ENCODE data around the gene ZNF892.
A peak's percentile ranks its signal among the peaks of the same experiment; 100 is the strongest.
"Not testable (repeated sequence)": the region's sequence is repeated elsewhere in the genome, so short reads cannot be mapped to it uniquely, and the experiment has no call there.

The ZNF892 gene

DNA sequence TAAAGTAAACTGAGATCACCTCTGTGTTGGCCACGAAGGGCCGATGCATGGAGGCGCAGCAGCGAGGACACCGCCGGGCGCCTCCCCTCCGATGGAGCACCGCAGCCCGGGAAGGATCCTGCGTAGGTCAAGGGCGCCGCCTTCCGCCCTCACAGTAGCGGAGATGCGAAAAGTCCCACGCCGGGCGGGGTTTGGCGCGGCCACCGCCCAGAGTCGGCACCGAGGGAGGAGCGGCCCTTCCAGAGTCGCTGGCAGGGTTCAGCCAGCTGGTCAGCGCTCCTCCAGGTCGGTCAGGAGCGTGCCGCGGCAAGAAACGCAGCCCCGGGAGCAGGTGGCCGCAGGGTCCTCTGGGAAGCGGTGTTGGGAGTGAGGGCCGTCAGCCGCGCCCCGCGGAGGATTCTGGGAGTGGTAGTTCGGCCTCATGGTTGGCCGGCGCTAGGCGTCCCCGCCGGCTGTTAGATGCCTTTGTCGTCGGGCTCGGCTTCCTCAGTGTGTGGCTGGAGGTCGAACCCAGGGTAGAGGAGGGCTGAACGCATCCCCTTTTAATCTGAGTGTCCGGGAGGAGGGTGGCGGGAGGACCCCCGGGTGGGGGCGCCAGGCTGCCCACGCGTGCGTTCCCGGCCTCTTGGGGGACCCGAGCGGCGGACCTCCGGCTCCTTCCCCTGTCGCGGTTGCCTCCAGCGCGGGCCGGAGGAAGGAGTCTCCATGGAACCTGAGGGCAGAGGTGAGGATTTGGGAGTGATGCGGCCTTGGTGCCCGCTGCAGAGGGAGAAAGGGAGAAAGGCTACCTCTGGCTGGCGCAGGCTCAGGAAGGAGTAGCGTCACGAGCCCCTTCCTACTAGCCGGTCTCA lies at the start of gene ZNF892:
Gene ZNF892 (plus strand): TSS at position 411 of the 851 bp plus-strand sequence. CDS start 295 bp downstream, at position 706.
- peak; percentile 45 for DNase-seq

DNA sequence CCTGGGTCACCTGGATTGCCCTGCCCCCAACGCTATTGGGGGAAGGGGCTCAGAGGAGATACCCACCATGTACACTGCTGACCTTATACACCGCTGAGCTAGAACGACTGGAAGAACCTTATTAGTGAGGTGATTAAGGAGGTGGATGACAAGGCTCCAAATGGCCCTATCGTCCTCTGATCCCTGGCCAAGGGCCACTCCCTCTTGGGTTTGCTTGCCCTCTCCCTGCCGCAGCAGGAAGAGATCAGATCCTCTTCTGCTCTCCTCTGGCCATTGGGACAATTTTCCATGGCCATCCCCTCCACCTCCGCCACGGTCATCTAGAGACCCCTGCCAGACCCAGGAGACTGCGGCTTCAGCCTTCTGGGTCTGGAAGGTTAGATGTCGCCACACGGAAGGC lies 48.9 kb upstream of the ZNF892 start:
- DNase-seq = no peak

DNA sequence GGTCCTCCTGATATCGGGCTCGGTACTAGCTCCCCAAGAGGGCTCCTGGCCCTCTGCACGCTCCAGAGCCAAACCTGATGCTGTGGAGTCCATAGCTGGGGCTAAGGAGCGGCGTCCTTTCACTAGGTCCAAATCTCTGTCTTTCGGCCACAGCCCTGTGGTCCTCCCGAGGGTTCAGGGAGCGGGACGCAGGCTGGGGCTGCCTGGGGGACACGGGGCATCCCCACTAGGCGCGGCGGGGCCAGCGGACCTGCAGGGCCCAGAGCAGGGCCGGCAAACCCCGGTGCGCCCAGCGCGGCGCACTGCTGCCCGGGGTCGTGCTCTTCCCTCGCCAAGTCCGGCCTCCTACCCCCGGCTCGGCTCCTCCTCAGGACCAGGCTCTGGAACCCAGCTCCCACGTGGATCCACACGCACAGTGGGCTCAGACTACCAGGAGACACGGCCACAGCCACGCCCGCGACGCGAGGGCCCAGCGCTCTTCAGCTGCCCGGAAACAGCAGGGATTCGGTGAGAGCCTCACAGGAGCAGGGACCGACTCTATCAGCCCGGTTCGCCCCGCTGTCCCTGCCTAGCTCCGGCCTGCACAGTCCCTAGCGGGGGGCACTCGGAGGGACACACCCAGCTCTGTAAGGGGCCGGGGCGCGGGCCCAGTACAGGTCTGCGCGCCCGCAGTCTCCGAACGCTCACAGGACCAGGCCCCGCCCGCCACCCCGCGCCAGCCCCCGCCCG lies 48.3 kb upstream of the ZNF892 start:
- DNase-seq = no peak

DNA sequence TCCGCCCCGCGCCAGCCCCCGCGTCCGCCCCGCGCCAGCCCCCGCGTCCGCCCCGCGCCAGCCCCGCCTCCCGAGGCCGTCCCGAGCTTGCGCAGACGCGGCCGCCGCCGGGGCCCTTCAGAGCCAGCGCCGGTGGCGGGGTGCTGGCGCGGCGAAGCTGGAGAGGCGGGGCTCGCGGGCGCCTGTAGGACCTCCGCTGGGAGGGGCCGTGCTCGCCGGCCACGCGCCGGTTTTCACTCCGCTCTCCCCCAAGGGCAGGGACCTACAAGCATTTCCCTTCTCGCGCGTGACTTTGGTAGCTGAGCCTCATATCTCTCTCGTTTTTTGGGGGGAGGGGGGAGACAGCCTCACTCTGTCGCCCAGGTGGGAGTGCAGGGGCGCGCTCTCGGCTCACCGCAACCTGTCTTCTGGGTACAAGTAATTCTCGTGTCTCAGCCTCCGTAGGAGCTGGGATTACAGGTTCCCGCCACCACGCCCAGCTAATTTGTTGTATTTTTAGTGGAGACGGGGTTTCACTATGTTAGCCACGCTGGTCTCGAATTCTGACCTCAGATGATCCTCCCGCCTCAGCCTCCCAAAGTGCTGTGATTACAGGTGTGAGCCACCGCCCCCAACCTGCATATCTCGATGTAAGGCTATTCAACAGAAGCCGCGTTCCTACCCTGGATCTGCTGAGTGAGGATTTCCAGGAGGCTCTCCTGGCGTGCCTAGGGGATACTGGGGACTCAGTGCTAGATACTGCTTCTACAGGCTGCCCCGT lies 47.5 kb upstream of the ZNF892 start, which contains the start of gene ZNF514:
Gene ZNF514 (minus strand): TSS at position 159 of the 760 bp plus-strand sequence. CDS start 6,595 bp downstream, outside the sequence.
- peak; percentile 22 for DNase-seq

DNA sequence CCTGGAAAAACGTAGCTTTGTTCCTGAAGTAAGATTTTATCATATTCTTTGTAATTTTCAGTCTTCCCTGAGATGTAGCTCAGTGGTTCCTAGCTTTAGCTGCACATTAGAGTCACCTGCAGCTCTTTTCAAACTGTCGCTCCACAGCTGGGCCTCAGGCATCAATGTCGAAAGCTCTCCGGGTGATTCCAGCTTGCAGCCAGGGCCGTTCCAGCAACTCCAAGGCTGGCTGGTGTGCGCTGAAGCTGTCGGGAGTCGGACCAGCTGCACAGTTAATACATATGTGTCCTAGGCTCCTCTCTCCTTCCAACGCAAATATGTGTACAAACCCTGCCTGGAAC lies 42.3 kb upstream of the ZNF892 start:
- no peak for DNase-seq

DNA sequence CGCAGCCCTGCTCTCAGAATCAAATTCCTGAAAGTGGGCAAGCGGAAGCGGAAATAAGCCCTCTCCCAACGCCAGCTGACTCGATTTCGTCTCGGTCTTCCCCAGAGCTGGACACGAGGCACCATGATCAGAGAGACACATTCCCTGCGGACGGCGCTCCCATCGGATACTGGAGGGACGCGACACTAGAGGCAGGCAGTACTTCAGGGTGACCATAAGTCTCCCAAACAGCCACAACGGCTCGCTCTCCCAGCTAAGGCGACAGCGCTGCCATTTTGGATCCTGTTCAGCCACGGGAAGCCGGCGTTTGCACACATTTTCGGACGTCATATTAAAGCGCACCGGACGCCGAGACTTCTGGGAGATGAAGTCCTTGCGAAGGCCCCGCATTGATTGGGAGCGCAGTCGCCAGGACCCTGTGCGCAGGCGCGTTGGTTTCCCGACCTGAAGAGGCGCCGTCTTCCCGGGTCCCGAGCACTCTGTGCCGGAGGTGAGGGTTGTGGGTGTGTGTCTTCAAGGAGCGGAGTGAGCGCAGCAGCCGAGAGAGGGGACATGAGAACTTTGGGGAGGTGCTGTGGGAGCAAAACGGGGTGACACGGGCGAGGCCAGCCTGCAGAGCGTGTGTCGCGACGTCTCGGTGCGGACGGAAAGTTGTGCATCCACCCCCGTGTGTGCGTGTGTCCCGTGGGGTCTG lies 41.8 kb upstream of the ZNF892 start, which contains the start of gene ZNF2:
Gene ZNF2 (plus strand): TSS at position 439 of the 694 bp plus-strand sequence. CDS start 10,418 bp downstream, outside the sequence.
- peak; percentile 97 for DNase-seq

DNA sequence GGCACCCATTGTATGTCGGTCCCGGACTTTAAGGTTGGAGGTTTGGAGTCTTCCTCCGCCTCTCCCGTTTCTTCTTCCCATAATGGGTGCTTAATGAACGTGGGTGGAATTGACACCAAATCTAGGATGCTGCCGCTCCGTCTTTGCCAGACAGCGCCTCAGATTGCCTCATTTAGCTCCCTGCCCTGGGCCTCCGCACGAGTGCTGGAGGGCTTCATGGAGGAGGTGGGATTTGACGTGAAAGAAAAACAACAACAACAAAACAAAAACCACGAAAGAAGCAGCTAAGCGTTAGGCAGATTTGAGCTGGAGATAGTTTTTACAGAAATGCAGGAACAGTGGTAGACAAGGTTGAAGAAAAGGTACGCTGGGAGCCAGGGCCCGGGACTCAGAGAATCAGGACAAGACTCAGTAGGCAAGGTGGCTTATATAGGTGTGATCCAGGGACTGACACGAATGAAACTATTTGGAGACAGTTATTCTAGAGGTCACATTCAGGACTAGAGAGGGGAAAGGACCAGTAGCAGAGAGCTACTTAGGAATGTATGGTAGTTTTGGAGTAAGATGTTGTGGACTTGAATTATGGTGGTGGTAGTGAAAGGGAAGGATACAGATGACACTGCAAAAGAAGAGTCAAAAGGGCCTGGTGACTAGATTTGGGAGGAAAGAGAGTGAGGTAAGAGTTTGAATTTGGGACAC lies 41.1 kb upstream of the ZNF892 start:
- no peak for DNase-seq

DNA sequence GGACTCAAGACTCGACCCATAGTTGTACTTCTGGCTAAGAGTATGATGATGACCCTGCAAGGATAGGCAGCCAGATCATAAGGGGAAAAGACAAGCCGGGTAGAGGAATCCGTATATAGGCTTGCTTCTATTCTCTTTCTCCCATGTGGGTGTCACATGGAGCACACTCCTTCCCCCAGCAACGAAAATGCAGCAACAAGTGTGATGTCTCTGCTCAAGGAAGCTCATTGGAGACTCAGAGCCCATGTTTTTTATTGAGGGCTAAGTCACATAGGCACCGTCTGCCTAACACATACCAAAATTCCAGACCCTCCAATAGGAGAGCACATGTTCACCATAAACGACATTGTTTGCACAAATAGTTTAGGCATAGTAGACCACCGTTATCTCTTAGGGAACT lies 35.4 kb upstream of the ZNF892 start:
- DNase-seq = no peak

DNA sequence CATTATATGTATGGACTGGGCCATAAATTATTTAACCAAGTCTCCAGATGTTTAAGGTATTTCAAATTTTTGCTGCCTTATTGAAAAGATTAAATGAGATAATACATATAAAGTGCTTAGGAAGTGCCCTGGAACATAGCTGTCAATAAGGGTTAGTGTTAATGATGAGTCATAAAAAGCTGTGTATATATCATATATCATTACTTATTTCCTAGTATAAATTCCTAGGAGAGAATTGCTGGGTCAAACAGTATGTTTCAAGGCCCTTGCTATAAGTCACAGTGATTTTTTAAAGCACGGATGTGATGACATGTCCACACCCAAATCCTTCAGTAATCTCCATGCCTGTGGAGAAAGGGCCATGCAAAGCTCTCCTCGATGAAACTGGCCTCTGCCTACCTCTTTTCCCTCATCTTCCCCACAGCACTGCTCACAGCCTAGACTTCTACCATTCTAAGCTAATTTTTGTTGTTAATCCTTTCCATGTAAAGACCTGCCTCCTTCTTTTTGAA lies 33.2 kb upstream of the ZNF892 start:
- DNase-seq = no peak

DNA sequence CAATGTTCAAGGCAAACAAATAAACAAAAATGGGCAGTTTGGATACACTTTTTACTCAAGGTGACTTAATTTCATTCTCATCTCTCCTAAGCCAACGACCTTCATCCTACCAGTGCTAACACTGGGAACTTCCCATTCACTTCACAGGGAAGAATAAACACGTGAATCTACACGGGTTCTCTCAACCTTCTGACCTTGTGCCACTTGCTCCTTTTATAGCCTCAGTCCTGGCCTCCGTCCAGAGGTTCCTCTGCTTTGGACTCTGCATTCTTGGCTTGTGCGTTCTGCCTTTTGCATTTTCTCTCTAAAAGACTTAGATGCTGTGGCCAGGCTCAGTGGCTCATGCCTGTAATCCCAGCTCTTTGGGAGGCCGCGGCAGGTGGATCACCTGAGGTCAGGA lies 27.9 kb upstream of the ZNF892 start:
- DNase-seq = no peak

DNA sequence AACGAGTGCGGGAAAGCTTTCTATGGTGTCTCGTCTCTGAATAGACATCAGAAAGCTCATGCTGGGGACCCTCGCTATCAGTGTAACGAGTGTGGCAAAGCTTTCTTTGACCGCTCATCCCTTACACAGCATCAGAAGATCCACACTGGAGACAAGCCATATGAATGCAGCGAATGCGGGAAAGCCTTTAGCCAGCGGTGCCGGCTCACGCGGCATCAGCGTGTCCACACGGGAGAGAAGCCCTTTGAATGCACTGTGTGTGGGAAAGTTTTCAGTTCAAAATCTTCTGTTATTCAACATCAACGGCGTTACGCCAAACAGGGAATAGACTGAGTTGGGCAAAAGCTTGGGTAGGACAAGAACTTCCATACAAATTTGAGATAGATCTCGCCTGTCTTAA lies 25.5 kb upstream of the ZNF892 start:
- no peak for DNase-seq

DNA sequence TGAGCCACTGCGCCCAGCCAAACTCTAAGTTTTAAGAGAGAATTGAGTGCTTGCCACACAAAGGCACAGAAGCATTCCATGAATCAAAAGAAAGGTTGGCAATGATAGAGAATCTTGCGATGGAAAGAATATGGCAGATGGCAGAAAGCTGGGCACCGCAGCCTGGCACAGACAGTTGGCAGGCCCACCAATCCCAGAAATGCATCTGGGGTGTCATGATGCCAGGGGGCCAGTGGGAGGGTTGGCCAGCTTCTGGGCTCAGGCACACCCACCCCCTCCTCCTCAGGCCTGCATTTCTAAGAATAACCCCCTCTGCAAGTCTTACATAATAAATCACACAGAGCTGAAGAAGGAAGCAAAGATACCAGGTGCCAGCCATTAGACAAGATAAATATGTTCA lies 22.1 kb upstream of the ZNF892 start:
- no peak for DNase-seq

DNA sequence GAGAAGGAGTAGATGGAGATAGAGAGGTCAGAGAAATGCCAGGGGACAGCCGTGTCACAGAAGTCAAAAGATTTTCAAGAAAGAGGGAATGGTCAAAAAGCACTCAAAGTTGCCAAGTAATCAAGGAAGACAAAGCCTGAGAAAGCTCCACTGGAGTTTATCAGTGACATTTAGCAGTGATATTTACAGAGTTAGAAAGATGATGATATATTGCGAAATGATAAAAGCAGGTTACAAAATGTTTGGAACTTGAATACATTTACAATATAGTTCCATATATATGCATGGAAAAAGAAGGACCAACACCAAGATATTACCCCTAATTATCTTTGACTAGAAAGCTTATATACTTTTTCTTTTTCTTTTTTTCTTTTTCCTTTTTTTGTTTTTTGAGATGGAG lies 21.3 kb upstream of the ZNF892 start:
- DNase-seq = no peak

DNA sequence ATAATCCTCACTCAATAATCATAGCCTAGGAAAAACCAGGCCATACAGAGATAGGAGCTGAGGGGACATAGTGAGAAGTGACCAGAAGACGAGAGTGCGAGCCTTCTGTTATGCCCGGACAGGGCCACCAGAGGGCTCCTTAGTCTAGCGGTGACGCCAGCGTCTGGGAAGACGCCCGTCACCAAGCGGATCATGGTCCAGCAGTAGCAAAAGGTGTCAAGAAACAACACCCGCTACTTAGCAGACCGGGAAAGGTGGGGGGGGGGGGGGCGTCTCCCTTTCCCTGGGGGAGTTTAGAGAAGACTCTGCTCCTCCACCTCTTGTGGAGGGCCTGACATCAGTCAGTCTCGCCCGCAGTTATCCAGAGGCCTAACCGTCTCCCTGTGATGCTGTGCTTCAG lies 14.4 kb upstream of the ZNF892 start:
- DNase-seq = not testable (repeated sequence)

DNA sequence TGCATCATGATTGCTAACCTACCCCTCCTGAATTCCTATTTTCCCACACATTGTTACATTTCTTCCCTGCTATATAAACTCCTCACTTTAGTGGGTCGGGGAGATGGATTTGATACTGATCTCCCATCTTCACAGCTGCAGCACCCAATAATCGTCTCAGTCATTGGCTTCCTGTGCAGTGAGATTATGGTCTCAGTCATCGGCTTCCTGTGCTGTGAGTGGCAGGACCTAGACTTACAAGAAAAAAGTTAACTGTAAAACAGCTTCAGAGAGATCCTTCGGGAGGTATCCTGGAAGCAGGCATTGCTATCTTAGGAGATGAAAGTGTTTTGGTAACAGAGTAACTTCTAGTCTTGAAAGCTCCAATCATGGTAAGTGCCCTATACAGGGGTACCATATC lies 3.4 kb upstream of the ZNF892 start:
- DNase-seq = no peak

DNA sequence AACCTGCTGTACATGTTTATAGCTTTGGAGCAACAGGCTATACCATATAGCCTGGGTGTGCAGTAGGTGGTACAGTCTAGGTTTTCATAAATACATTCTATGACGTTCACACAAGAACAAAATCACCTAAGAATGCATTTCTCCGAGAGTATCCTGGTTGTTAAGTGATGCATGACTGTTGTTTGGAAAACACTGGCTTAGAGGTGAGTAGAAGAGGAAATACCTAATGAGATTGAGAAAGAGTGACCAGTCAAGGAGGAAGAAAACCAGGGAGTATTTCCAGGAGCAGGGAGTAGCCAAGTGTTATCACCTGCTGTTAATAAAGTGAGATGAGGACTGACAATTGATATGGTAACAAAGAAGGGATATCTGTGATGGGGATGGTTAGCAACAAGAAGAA lies 2.9 kb upstream of the ZNF892 start:
- DNase-seq = no peak

DNA sequence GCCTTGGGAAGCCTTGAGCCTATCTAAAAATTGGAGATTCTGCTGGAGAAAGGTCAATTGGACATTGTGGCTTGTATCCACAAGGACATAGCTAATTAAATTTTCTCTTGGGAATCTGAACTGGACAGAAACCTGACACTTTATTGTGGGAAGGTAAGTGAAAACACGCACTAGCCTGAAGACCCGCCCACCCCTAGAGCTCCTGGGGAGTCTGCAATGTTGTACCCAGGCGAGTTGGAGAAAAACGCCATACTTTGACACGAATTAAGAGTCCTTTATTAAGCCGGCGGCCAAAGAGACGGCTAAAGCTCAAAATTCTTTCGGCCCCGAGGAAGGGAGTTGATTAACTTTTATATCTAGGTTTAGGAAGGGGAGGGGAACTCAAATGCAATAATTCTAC lies 1.2 kb upstream of the ZNF892 start:
- no peak for DNase-seq

DNA sequence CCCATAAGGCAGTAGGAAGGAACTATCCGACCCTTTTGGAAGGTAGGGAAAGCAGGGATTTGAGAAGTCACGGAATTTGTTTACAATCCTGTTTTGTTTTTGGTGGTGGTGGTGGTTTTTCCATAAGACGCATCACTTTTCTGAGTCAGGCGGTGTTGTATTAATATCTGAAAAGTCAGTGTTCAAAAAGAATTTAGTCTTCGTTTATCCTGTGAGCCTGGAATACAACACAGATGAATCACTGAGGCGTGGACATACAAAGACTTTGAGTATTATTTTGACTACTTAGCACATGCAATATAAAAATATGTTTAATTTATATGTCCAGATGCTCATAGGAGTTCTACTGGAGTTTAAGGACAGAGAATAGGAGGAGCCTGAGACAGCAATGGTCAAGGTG lies 785 bp downstream of the ZNF892 start:
- no peak for DNase-seq

DNA sequence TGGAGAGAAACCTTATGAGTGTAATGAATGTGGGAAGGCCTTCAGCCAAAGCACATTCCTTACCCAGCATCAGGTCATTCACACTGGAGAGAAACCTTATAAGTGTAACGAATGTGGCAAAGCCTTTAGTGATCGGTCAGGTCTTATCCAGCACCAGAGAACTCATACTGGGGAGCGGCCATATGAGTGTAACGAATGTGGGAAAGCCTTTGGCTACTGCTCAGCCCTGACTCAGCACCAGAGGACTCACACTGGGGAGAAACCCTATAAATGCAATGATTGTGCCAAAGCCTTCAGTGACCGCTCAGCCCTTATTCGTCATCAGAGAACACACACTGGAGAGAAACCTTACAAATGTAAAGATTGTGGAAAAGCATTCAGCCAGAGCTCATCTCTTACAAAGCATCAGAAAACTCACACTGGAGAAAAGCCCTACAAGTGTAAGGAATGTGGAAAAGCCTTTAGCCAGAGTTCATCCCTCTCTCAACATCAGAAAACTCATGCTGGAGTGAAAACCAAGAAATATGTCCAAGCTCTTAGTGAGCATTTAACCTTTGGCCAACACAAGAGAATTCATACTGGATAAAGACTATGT lies 7.8 kb downstream of the ZNF892 start:
- DNase-seq = no peak

DNA sequence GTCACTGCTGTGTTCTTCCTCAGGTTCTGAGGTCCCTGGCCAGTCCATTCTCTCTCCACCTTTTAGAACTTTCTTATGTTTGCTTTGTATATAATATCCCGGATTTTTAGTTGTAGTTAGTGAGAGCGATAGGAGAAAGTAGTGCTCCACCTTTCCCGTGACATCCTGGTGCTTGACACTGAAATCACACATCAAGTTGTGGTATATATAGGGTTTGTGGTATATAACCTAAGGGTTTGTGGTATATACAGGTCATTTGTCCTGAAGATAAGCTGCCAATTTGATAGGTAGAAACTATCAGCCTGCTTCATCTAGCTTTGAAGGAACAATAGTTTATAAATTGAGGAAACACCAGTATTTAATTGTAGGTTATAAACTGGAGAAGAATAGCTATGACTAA lies 13.1 kb downstream of the ZNF892 start:
- DNase-seq = no peak

DNA sequence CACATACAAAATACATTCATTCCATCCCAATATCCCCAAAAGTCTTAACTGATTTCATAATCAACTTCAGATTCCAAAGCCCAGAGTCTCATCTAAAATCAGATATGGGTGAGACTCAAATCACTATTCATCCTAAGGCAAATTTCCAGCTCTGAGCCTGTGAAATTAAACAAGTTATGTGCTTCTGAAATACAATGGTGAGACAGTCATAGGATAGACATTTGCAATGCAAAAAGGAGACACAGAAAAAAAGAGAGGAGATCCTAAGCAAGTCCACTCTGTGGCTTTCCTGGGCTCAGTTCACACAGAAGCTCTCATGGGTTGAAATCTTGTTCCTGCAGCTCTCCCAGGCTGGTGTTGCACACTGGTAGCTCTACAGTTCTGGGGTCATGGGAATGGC lies 18.3 kb downstream of the ZNF892 start:
- peak; percentile 9 for DNase-seq

Measured in NCI-H226 (cell line).